ENCODE measurements around the gene BCAR1.
A peak's percentile ranks its signal among the peaks of the same experiment; 100 is the strongest.

BCAR1 gene, protein sequence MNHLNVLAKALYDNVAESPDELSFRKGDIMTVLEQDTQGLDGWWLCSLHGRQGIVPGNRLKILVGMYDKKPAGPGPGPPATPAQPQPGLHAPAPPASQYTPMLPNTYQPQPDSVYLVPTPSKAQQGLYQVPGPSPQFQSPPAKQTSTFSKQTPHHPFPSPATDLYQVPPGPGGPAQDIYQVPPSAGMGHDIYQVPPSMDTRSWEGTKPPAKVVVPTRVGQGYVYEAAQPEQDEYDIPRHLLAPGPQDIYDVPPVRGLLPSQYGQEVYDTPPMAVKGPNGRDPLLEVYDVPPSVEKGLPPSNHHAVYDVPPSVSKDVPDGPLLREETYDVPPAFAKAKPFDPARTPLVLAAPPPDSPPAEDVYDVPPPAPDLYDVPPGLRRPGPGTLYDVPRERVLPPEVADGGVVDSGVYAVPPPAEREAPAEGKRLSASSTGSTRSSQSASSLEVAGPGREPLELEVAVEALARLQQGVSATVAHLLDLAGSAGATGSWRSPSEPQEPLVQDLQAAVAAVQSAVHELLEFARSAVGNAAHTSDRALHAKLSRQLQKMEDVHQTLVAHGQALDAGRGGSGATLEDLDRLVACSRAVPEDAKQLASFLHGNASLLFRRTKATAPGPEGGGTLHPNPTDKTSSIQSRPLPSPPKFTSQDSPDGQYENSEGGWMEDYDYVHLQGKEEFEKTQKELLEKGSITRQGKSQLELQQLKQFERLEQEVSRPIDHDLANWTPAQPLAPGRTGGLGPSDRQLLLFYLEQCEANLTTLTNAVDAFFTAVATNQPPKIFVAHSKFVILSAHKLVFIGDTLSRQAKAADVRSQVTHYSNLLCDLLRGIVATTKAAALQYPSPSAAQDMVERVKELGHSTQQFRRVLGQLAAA

DNA sequence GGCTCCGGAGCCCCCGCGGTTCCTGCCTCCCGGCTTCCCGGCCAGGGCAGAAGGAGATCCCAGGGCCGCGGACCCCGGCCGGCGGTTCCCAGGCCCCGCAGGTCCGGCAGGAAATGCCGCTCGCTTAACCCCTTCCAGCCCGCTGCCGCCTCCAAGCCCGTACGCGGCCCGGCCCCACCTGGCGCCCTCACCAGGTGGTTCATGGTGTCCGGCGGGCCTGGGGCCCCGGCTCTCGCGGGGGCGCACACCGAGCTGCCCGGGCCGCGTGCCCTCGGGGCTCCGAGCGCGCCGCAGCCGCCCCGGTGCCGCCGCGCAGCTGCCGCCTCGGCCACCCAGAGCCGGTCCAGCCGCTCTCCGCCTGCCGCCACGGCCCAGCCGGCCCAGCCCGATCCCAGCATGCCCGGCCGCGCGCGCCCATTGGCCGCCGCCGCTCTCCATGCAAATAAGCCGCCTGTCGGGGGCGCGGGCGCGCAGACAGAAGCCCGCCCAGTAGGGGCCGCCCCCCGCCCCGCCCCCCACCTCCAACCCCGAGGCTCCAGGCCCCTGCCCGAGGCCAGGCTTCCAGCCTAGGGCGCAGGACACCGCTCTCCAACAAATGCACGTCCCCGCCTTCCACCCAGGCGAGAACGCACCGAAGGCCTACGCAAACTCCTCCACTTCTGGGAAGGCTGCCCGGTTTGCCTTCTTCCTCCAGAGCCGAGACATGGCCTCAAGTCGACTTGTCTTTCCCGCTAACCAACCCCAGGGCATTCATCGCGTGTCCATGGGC lies at the start of gene BCAR1:
BCAR1 (minus strand) TSS at position 345 of the 769 bp plus-strand sequence; CDS start at position 203, 142 bp downstream.
- no peaks in the 10 kb centered on the region for H3K27me3 ChIP-seq (ENCODE audit: low read depth)
- DNase-seq (ENCODE audit: low spot score in 2 of 2), result peak; percentile 83 to 91
- peaks cover 8% of the 10 kb centered on the region for H3K4me1 ChIP-seq
- peak within 1 kb of the TSS; percentile 62 for H3K4me3 ChIP-seq
- H3K9me3 ChIP-seq, result no peaks in the 10 kb centered on the region
- in situ Hi-C loops (cut with MboI; ENCODE audit: low sequenced_read_pairs), result no loop called here
- no peaks in the 10 kb centered on the region for H3K36me3 ChIP-seq (replicated peaks)

DNA sequence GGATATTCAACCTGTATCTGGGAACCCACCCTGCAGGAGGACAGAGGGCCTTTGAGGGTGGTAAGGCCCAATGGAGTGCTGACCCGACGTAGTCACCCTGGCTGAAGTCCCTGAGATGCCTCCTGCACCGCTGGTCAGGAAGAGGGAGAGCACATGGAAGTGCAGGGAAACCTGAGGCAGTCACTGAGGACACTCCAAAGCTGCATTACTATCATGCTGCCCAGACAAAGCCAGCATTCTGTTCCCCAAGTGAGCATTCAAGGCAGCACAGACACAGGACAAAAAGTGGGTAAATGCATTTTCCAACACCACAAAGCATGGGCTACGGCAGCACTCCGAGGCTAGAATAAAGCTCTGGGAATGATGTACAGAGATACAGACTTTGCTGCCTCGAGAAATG lies 46.8 kb upstream of the BCAR1 start:
- H3K36me3 ChIP-seq (replicated peaks), result peaks cover 19% of the 10 kb centered on the region

DNA sequence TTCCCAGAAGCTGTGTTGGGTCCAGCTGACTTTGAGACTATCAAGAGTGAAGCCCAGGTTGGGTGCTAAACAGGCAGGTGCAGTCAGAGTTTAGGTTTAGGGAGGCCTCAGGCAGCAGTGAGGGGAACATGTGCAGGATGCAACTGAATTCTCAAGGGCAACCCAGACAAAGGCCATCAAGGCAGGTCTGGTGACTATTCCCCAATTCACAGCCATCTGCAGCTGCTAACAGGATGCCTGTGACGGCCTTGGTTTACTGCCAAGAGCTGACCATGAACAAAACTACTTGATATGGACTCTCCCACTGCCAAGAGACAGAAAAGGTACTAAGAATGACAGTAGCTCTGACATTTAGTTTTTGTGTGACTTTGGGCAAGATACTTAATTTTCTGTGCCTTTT lies 45.2 kb upstream of the BCAR1 start:
- DNase-seq (ENCODE audit: low spot score in 2 of 2), result no peak
- peaks cover 19% of the 10 kb centered on the region for H3K36me3 ChIP-seq (replicated peaks)
- no peak overlapping the region for H3K4me3 ChIP-seq
- no peaks in the 10 kb centered on the region for H3K4me1 ChIP-seq
- in situ Hi-C loops (cut with MboI; ENCODE audit: low sequenced_read_pairs), result no loop called here
- H3K9me3 ChIP-seq, result no peaks in the 10 kb centered on the region
- no peaks in the 10 kb centered on the region for H3K27me3 ChIP-seq (ENCODE audit: low read depth)

More for the DNA sequence above, 46.8 kb upstream of the BCAR1 start:
- DNase-seq (ENCODE audit: low spot score in 2 of 2), result no peak
- H3K9me3 ChIP-seq, result no peaks in the 10 kb centered on the region
- no peak overlapping the region for H3K4me3 ChIP-seq
- in situ Hi-C loops (cut with MboI; ENCODE audit: low sequenced_read_pairs), result no loop called here
- no peaks in the 10 kb centered on the region for H3K4me1 ChIP-seq
- no peaks in the 10 kb centered on the region for H3K27me3 ChIP-seq (ENCODE audit: low read depth)

DNA sequence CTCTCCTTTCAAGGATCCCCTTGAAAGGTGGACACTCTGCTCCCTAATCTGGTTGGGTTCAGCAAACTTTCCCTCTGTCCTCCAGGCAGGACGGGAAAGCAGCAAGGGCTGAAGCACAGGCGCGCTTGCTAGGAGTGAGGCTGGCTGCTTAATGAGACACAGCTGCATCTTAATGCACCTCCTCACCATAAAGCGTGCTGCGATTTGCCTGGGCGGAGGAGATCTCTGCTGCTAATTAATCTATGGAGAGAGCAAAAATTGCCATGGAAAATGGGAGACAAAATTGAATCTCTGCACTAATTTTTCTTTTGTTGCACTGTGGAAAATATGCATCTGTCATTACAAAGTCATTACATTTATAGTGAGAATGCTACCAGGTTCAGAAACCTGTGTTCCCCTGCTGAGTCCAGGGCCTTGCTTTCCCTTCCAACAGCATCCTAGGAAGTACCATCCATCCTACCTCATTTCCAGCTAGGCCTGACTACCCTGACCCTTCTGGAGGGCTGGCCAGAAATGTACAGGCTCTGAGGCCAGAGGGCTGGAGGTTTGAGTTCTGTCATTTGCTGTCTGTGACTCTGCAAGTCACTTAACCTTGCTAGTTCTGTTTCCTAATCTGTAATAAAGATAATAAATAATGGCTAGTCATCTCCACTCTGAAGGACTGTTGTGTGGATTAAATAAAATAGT lies 43.5 kb upstream of the BCAR1 start:
- Histone ChIP-seq H3K4me3 (no peak overlapping the region), H3K36me3 (replicated peaks) (peaks cover 8% of the 10 kb centered on the region), H3K4me1 (no peaks in the 10 kb centered on the region), H3K27me3 (ENCODE audit: low read depth) (no peaks in the 10 kb centered on the region), H3K9me3 (no peaks in the 10 kb centered on the region)
- DNase-seq (ENCODE audit: low spot score in 2 of 2), result no peak
- in situ Hi-C loops (cut with MboI; ENCODE audit: low sequenced_read_pairs), result no loop called here

DNA sequence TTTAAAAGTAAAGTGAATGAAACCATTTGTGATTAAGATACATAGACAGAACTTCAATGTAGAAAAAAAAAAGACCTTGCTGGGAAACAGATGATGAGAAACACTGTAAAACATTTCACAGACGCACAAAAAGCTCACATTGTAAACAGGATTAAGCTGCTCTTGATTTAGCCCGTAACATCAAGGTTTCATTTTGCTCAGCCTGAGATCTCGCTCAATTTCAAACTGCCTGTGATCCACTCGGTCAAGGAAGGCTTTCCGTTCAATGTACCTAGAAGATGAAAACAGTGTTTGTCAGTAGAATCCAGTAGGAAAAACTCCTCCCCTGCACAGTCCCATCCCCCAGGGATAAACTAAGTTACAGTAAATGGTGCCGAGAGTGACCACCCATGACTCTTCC lies 42.3 kb upstream of the BCAR1 start:
- in situ Hi-C loops (cut with MboI; ENCODE audit: low sequenced_read_pairs), result no loop called here
- Histone ChIP-seq H3K36me3 (replicated peaks) (peaks cover 7% of the 10 kb centered on the region), H3K4me3 (no peak overlapping the region), H3K27me3 (ENCODE audit: low read depth) (no peaks in the 10 kb centered on the region), H3K4me1 (no peaks in the 10 kb centered on the region), H3K9me3 (no peaks in the 10 kb centered on the region)
- DNase-seq (ENCODE audit: low spot score in 2 of 2), result no peak

DNA sequence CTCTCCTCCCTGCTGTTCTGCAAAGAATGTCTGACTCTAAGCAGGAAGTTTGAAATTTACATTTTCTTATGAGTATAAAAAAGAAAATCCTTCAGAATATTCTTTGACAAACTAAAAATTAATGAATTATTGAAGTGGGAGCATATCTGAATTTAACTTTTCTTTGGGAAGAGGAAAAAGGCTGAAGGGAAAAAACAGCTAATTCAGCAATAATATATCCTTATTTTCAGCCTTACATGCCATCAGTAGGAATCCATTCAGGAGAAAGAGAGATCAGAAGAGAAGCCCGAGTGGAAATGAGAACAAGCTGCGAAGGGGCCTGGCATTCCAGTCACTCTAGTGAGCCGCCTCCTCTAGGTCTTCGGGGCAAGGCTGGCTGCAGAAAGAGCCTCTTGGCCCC lies 41.7 kb upstream of the BCAR1 start:
- H3K27me3 ChIP-seq (ENCODE audit: low read depth), result no peaks in the 10 kb centered on the region
- H3K4me3 ChIP-seq, result no peak overlapping the region
- no peaks in the 10 kb centered on the region for H3K9me3 ChIP-seq
- in situ Hi-C loops (cut with MboI; ENCODE audit: low sequenced_read_pairs), result no loop called here
- no peaks in the 10 kb centered on the region for H3K4me1 ChIP-seq
- H3K36me3 ChIP-seq (replicated peaks), result peaks cover 7% of the 10 kb centered on the region
- no peak for DNase-seq (ENCODE audit: low spot score in 2 of 2)

DNA sequence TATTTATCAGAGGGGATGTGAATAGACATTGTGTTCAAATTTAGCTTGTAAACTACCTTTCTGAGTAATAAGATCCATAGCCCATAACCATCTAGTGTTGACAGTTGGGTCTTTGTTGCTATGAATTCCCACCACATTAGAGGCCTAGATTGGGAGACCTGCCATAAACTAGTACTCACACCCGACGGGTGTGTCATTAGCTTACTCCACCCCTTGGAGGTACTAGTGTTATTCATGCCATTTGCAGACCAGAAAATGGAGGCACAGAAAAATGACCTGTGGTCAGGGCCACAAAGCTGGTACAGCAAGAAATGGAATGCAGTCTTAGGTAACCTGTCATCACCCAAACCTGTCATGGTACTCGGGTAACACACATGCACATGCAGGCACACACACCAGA lies 41.3 kb upstream of the BCAR1 start:
- Histone ChIP-seq H3K4me1 (no peaks in the 10 kb centered on the region), H3K27me3 (ENCODE audit: low read depth) (no peaks in the 10 kb centered on the region), H3K4me3 (no peak overlapping the region), H3K9me3 (no peaks in the 10 kb centered on the region), H3K36me3 (replicated peaks) (peaks cover 4% of the 10 kb centered on the region)
- in situ Hi-C loops (cut with MboI; ENCODE audit: low sequenced_read_pairs), result no loop called here
- no peak for DNase-seq (ENCODE audit: low spot score in 2 of 2)

DNA sequence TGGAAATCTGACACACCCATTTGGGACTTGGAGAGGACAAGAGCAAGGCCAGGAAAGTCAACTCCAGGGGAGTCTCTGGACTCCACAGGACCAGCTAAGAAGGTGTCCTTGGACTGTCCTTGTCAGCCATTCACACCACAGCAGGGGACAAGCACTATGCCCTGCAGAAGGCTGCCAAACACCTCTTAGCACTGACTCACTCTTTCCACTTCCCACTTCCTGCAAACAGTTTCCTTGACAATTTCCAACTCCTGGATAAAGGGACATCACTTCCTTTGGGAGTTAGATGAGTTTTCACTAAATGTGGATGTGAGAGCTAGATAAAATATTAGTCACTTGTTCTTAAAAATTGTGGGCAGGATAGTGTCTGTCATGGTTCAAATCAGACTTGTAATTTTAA lies 37.8 kb upstream of the BCAR1 start:
- H3K4me3 ChIP-seq, result no peak overlapping the region
- in situ Hi-C loops (cut with MboI; ENCODE audit: low sequenced_read_pairs), result no loop called here
- no peaks in the 10 kb centered on the region for H3K27me3 ChIP-seq (ENCODE audit: low read depth)
- H3K9me3 ChIP-seq, result no peaks in the 10 kb centered on the region
- no peaks in the 10 kb centered on the region for H3K4me1 ChIP-seq
- no peak for DNase-seq (ENCODE audit: low spot score in 2 of 2)
- H3K36me3 ChIP-seq (replicated peaks), result no peaks in the 10 kb centered on the region; the same call in 1 of the 2 replicates

DNA sequence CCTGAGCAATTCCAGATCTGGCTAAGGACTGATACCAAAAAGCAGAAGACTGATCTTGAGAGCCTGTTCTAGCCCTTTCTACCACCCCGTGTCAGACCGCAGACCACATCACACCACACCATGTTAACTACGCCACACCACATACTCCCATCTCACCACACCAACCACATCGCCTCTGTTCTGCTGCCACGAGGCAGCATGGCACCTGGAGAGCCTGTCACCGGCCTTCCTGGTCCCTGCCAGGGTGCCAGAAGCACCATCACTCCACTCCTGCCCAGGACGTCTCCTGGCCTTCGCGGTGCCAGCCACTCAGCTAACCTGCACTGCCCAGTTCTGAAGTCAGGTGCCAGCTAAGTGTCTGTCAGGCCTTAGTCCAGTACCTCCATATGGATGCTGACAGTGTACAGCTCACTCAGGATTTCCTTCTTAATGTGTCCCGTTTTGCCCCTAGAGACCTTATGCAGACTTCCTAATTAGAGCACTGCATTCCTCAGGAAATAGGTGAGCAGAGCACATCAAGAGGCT lies 37.2 kb upstream of the BCAR1 start:
- no peaks in the 10 kb centered on the region for H3K4me1 ChIP-seq
- H3K27me3 ChIP-seq (ENCODE audit: low read depth), result no peaks in the 10 kb centered on the region
- H3K36me3 ChIP-seq (replicated peaks), result no peaks in the 10 kb centered on the region; the same call in 1 of the 2 replicates
- H3K4me3 ChIP-seq, result no peak overlapping the region
- in situ Hi-C loops (cut with MboI; ENCODE audit: low sequenced_read_pairs), result no loop called here
- no peak for DNase-seq (ENCODE audit: low spot score in 2 of 2)
- H3K9me3 ChIP-seq, result no peaks in the 10 kb centered on the region

DNA sequence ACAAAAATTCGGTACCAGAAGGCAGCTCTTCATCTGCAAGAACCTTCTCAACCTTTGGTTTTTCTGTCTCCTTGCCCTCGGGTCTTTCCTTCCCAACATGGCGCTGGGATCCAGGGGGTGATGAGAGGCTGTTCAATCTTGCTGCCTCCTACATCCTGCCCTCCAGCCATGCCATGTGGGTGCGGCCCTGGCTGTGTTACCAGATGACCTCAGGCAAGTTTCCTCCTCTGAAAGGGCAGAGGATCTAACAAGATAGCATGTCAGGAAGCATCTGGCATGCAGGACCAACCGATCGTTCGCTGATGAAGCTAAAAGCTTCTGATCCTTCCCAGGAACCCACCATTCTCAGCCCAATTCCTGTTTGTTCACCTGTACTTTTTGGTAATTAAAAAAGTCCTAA lies 36.8 kb upstream of the BCAR1 start:
- no peaks in the 10 kb centered on the region for H3K4me1 ChIP-seq
- no peaks in the 10 kb centered on the region for H3K9me3 ChIP-seq
- DNase-seq (ENCODE audit: low spot score in 2 of 2), result no peak
- H3K4me3 ChIP-seq, result no peak overlapping the region
- in situ Hi-C loops (cut with MboI; ENCODE audit: low sequenced_read_pairs), result no loop called here
- no peaks in the 10 kb centered on the region for H3K27me3 ChIP-seq (ENCODE audit: low read depth)
- no peaks in the 10 kb centered on the region; the same call in 1 of the 2 replicates for H3K36me3 ChIP-seq (replicated peaks)

DNA sequence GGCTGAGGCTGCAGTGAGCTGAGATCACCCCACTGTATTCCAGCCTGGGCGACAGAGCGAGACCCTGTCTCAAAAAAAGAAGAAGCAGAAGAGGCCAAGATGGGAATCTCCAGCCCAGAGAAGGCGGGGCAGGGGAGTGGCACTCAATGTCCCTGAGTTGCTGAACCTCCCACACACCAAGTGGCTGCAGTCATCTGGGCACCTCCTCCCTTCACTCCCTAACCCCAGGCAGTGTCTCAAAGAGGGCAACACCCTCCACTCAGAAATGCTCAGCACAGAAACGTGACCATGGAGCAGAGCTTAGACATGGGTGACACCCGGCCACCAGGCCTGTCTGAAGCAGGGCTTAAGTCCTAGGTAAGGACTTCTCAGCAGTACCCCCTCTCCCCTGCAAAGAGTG lies 36.3 kb upstream of the BCAR1 start:
- Histone ChIP-seq H3K9me3 (no peaks in the 10 kb centered on the region), H3K4me1 (no peaks in the 10 kb centered on the region), H3K36me3 (replicated peaks) (no peaks in the 10 kb centered on the region; the same call in 1 of the 2 replicates), H3K27me3 (ENCODE audit: low read depth) (no peaks in the 10 kb centered on the region), H3K4me3 (no peak overlapping the region)
- no peak for DNase-seq (ENCODE audit: low spot score in 2 of 2)
- in situ Hi-C loops (cut with MboI; ENCODE audit: low sequenced_read_pairs), result no loop called here

DNA sequence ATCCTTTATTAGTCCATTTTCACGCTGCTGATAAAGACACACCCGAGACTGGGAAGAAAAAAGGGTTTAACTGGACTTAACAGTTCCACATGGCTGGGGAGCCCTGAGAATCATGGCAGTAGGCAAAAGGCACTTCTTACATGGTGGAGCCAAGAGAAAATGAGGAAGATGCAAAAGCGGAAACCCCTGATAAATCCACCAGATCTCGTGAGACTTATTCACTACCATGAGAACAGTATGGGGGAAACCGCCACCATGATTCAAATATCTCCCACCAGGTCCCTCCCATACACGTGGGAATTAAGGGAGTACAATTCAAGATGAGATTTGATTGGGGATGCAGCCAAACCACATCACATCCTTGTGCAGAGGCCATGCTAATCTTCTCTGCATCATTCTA lies 35.0 kb upstream of the BCAR1 start:
- Histone ChIP-seq H3K9me3 (no peaks in the 10 kb centered on the region), H3K27me3 (ENCODE audit: low read depth) (no peaks in the 10 kb centered on the region), H3K36me3 (replicated peaks) (no peaks in the 10 kb centered on the region; the same call in 1 of the 2 replicates), H3K4me1 (no peaks in the 10 kb centered on the region), H3K4me3 (no peak overlapping the region)
- DNase-seq (ENCODE audit: low spot score in 2 of 2), result no peak
- in situ Hi-C loops (cut with MboI; ENCODE audit: low sequenced_read_pairs), result no loop called here
